ENCODE measurements around the gene CLCN5. TPM values are rescaled to one million over a fixed set of nuclear protein-coding genes. Genes with fewer than 3 reads are reported as not detected.
A peak's percentile ranks its signal among the peaks of the same experiment; 100 is the strongest.

Gene CLCN5
- total RNA-seq, result 24.8 TPM

DNA sequence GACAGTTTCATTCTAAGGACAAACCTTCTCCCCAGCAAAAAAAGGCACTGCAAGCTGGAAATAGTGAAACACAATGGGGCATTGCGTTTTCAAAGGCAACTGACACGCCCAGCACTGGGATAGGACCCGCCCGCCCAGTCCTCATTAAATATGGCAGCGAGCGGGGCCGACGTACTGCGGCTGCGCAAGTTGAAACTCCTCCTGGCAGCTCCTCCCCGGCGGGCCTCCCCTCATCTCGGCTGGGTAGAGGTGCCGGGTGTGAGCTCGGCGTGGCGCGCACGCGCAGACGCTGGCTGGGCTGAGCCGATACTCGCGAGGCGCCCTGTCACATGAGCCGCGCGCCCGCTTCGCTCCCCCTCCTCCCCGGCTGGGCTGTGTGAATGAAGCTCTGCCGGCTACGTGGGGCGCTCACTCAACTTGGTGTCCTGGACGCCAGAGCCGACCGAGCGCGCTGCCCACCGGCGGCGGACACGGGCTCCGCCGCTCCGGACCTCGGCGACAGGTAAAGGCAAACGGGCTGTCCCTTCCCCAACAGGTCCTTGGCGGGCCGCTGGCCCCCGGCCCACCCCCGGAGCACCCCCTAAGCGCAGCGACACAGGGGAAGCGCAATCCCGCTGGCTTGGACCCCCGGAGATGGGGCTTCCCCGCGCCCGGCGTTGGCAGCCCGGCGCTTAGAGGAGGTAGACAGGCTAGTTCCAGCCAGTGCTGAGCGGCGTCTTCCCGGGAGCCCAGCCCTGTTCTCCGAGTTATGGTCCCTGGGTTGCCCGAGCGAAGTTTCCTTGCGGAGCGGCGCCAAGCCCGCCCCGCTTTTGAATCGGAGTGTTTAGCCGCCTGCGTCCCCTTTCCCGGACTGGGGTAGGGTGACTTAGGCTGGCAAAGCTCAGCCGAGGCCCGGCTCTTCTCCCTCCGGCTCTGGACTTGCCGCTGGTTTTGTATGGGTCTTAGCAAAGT is at the start of gene CLCN5:
TSS of gene CLCN5 (plus strand) at position 306 of the 951 bp plus-strand sequence. CDS start 2,703 bp downstream, outside the sequence.
- ATAC-seq (peak; percentile 94), DNase-seq (ENCODE audit: low spot score) (peak; percentile 95)

DNA sequence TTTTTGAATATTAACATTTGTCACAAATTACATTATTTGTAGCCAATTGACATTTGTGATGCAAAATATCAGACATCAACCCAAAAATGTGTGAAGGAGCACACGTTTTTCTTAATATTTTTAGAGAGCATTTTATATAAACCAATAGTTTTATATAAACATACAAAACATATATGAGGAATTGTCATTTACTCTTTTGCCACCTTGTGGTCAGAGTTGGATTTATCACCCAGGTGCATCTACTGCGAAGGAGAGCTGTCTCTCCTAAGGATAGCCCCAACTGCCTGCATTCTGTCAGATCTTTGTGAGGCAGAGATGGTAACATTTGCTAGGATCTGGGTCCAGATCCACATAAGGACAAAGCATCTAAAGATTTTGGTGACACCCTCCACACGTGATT is 45.6 kb upstream of the CLCN5 start:
- ATAC-seq, result peak; percentile 48
- peak; percentile 40 for DNase-seq (ENCODE audit: low spot score)

GRCh38 chrX:49877397-49878101 is 44.8 kb upstream of the CLCN5 start:
- DNase-seq (ENCODE audit: low spot score), result peak; percentile 47
- ATAC-seq, result peak; percentile 32

DNA sequence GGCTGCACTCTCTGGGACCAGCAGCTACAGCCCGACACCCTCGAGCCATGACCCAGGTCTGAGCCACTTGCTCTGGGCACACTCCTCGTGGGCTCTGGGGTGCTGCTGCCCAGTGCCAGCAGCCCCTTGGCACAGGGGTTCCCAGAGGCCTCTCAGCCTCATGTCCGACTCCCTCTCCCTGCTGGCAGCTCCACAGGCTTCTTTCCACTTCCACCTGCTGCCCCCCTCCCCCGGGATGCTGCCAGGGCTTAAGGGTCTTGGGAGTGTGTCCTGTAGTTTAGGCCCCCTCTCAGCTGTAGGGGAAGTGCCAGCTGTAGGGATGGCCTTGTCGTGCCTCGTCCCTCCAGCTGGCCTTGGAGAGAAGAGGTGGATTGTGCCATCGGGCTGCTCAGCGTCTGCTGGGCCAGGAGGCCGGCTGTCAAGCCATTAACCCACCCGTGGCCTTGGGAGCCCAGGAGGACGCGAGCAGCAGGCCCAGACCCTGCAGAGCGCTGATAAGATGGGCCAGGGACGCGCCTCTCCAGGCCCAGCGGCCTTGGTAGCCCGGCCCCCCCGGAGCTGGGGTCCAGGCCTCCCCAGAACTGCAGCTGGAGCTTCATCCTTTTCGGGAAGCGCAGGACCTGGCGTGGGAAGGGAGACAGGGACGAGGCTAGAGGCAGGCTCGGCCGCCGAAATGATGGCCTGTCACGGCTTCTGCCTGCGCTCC is 44.1 kb upstream of the CLCN5 start:
- DNase-seq (ENCODE audit: low spot score), result no peak
- ATAC-seq, result no peak

DNA sequence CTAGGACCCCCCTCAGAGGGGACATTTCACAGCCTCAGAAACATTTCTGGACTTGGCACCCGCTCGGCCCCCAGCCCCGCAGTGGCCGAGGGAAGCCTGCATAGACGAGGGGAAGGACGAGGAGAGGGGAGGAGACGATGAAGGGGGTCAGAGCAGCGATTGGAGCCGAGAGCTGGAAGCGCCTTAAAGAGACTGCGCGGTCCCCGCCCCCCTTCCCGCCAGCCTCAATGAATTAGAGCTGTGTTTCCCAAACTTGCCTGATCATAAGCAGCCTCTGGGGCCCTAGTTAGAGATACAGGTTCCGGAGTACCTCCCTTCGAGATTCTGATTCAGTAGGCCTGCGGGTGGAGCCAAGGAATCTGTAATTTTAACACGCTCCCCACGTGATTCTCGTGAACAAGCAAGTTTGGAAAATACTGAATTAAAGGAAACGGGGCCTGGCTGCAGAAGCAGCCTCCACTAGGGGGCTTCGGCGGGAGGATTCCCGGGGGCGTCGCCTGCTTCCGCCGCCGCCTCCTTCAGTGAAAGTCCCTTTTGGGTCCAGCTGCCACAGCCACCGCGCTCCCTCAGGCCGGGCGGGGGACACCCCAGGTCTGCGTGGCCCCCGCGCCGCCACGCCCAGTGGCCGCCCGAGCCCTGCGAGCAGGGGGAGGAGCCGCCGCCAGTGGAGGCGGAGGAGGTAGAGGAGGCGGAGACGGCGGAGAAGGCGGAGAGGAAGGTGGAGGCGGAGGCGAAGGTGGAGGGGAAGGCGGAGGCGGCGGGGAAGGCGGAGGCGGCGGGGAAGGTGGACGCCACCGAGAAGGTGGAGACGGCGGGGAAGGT is 43.4 kb upstream of the CLCN5 start, which contains the start of gene USP27X:
TSS of gene USP27X (plus strand) at position 651 of the 822 bp plus-strand sequence. CDS start 824 bp downstream, outside the sequence.
- peak; percentile 77 for DNase-seq (ENCODE audit: low spot score)

GRCh38 chrX:49879656-49880277 is 42.6 kb upstream of the CLCN5 start:
- ATAC-seq, result peak; percentile 36
- no peak for DNase-seq (ENCODE audit: low spot score)

More for the DNA sequence above, 43.4 kb upstream of the CLCN5 start, which contains the start of gene USP27X:
- peak; percentile 91 for ATAC-seq

DNA sequence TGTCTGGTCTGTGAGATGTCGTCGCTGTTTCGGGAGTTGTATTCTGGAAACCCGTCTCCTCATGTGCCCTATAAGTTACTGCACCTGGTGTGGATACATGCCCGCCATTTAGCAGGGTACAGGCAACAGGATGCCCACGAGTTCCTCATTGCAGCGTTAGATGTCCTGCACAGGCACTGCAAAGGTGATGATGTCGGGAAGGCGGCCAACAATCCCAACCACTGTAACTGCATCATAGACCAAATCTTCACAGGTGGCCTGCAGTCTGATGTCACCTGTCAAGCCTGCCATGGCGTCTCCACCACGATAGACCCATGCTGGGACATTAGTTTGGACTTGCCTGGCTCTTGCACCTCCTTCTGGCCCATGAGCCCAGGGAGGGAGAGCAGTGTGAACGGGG is 41.7 kb upstream of the CLCN5 start:
- ATAC-seq (no peak), DNase-seq (ENCODE audit: low spot score) (no peak)

DNA sequence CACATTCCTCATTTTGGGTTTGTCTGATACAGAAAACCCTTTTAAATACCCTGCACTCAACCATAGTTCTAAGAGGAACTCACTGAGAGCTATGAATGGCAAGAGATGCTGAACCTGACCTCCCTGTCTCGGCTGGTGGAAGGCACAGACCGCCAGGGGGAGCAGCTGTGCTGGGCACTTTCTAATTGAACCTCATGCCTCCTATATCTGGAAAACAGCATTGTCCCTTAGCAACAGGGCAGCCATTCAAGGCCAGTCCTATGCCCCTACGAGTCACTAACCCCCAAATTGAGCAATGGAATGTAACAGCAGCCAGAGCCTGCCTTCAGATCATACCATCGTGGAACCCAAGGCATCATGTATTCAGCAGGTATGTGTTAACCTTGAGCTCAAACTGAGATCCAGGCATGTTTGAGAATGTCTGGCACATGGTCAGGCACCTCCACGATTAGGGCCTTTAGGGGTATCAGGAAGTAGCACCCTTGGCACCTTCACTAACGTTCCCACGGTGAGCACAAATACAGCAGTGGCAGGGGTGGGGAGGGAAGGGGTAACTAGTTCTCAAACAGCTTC is 38.0 kb upstream of the CLCN5 start:
- ATAC-seq (peak; percentile 78), DNase-seq (ENCODE audit: low spot score) (peak; percentile 58)

DNA sequence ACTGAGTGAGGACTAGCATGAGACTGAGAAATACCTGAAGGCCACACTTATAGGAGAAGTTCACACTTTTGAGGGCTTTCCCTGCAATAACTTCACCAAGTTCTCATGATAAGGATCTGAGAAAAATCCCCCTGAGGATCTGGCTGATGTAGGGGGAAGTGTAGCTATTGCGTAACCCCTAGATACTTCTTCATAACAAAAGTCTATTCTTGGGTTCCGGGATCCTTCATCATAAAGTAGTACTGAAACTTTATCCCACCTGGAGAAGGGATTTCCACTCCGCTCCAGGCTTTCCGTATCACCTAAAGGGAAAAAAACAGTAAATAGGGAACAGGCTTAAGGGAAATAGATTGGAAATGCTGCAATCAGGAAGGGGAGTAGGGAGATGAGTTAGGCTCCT is 29.9 kb upstream of the CLCN5 start:
- DNase-seq (ENCODE audit: low spot score), result no peak
- no peak for ATAC-seq

DNA sequence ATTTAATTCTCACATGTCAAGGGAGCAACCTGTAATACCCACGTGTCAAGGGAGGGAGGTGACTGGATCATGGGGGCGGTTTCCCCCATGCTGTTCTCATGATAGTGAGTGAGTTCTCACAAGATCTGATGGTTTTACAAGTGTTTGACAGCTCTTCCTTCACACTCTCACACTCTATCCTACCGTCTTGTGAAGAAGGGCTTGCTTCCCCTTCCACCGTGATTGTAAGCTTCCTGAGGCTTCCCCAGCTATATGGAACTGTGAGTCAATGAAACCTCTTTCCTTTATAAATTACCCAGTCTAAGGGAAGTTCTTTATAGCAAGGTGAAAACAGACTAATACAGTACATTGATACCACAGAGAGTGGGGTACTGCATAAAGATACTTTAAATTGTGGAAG is 25.4 kb upstream of the CLCN5 start:
- no peak for DNase-seq (ENCODE audit: low spot score)
- no peak for ATAC-seq

- DNase-seq (ENCODE audit: low spot score) (no peak), ATAC-seq (no peak)
Observed at GRCh38 chrX:49901048-49901447, 21.3 kb upstream of the CLCN5 start.

DNA sequence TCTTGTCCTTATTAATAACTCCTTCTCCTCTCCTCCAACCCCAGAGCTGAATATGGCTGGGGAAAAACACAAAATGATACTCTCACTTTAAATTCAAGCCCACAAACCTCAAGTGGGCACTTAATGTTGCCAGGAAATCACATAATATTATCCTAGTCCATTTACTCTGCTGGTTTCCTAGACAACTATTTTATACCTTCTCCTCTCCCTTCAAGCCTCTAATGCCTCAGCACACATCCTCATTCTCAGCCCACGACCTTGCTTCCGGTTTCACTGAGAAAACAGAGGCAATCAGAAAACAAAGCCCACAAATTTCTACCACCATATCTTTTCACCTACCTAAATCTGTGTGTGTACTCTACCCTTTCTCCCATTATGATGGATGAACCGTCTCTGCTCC is 12.1 kb upstream of the CLCN5 start:
- ATAC-seq, result no peak

DNA sequence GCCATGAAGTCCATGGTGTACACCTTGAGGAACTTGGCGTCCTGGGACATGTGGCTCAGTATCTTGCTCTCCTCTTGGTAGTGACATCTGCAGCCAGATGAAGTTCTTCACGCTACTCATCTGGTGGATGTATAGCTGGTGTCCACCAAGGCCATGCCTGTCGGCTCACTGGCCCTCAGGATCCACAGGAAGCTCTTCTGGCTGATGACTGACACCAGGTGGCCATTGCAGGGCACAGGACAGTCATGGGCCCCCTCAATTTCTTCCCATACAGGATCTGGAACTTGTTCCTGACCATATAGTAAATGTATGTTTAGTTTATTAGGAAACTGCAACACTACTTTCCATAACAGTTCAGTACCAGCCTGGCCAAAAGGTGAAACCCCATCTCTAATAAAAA is 10.3 kb upstream of the CLCN5 start:
- no peak for DNase-seq (ENCODE audit: low spot score)
- no peak for ATAC-seq

More for the DNA sequence above, 12.1 kb upstream of the CLCN5 start:
- DNase-seq (ENCODE audit: low spot score), result no peak

GRCh38 chrX:49912861-49913260 is 9.5 kb upstream of the CLCN5 start:
- no peak for ATAC-seq
- no peak for DNase-seq (ENCODE audit: low spot score)

- DNase-seq (ENCODE audit: low spot score), result peak; percentile 44
- peak; percentile 91 for ATAC-seq
Observed at GRCh38 chrX:49915361-49916222, 6.8 kb upstream of the CLCN5 start.

DNA sequence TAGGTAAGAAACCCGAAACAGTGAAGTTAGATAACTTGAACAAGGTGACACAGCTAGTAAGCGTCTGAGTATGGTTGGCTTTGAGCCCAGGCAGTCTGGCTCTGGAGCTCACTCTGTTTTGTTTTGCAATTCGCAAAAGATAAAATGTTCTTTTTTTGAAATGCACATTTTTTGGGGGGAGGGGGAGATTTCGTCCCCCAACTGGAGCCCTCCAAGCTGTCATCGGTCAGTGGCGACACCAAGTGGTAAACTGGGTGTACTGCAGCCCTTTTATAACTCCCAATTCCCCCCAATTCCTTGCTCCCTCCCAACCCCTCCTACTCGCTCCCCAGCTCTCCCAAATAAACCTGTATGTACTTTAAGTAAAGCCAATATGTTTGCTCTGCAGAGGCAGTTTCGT is 2.8 kb upstream of the CLCN5 start:
- DNase-seq (ENCODE audit: low spot score), result peak; percentile 50
- peak; percentile 32 for ATAC-seq

DNA sequence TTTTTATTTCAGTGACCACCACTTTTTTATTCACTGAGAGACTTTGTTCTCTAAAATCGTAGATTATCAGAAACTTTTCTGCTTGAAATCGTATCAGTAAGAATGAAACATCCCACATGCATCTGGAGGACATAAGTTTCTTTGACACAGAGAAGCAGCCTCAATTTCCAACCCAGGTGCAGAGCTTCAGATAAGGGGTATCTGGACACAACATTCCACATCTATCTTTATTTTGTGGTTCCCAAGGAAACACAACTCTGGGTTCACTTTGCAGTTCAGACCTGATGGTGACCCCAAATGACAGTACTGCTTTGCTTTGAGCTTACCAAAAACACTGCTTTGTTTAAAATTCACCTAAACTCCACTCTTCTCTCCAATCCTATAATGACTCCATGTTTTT is 1.3 kb upstream of the CLCN5 start:
- DNase-seq (ENCODE audit: low spot score) (no peak), ATAC-seq (no peak)

DNA sequence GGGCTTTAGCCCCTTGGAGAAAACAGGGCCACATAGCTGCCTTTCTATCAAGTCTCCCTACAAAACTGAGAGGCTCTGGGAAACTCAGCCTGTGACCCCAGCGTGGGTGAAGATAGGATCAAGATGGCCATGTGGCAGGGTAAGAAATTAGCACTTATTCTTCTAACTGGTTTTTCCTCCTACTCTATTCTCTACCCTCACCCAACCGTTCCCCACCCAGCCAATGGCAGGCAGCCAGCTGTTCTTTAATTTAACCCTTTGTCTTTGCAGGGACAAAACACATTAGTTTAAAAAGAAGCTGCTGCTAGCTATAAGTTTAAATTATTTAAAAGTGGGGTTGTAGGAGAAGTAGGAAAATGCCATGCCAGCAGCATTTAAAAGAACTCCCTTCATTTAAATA is 2.8 kb downstream of the CLCN5 start:
- DNase-seq (ENCODE audit: low spot score) (no peak), ATAC-seq (no peak)
